B cell (primary cell): ENCODE data around the gene PDZD7. TPM values are rescaled to one million over a fixed set of nuclear protein-coding genes. Genes with fewer than 3 reads are reported as not detected.

ENCODE experiments used
- ATAC-seq: fragments of 200-7000 bp; cut with Tn5 transposase; one replicate; pipeline ENCODE4 v1.10.0; 2021; ENCODE audit warnings: low read depth, mild to moderate bottlenecking, moderate number of reproducible peaks, moderate library complexity
- CTCF ChIA-PET: fragments of 350-600 bp; sonication (Branson Sonifier 250); formaldehyde crosslinking; loops from one replicate; lab custom pipeline; 2021; ENCODE audit warnings: antibody characterized with exemption, inconsistent platforms; lab: Charles Lee
- POLR2A ChIA-PET: fragments of 350-600 bp; sonication (Branson Sonifier 250); formaldehyde crosslinking; loops from one replicate; lab custom pipeline; 2021; ENCODE audit warnings: antibody characterized with exemption; lab: Charles Lee
- DNase-seq: peaks from one replicate; pipeline ENCODE4 v3.0.0; 2013
- H2AFZ ChIP-seq: 2 replicates; pipeline ENCODE4 v1.6.1; 2012; ENCODE audit warnings: mild to moderate bottlenecking, low read depth, low read length; ENCODE audit not compliant: insufficient read depth, poor library complexity, severe bottlenecking
- H3K27ac ChIP-seq, 2 donors: 1 replicate in 1 of 2; 2 replicates in 1 of 2; pipeline ENCODE4 v1.5.1; 2012 to 2013; ENCODE audit warnings: low read length in 2 of 2, mild to moderate bottlenecking in 2 of 2, moderate library complexity in 1 of 2
- H3K27me3 ChIP-seq, 4 experiments: fragments of 200-600 bp in 1 of 4; sonication (generic) in 1 of 4; replicated peaks in 1 of 4; 1 replicate in 2 of 4; 2 replicates in 2 of 4; pipeline versions ENCODE4 v1.6.1 to v1.7.0; 2013 to 2016; ENCODE audit warnings: low read length in 3 of 4, mild to moderate bottlenecking in 2 of 4, mixed read lengths in 1 of 4, moderate library complexity in 1 of 4; ENCODE audit not compliant: insufficient read depth in 4 of 4, control insufficient read depth in 3 of 4; ENCODE audit errors: control extremely low read depth in 1 of 4
- H3K36me3 ChIP-seq, 2 experiments: replicated peaks in 1 of 2; 1 replicate in 1 of 2; 2 replicates in 1 of 2; pipeline versions ENCODE4 v1.6.1 to v1.7.1; 2013; ENCODE audit warnings: low read length in 1 of 2; ENCODE audit not compliant: insufficient read depth in 2 of 2, control insufficient read depth in 1 of 2; ENCODE audit errors: control extremely low read depth in 1 of 2, extremely low read depth in 1 of 2
- H3K4me1 ChIP-seq, 2 donors: fragments of 200-600 bp in 1 of 2; sonication (generic) in 1 of 2; 1 replicate in 1 of 2; 2 replicates in 1 of 2; pipeline versions ENCODE4 v1.5.1 to v1.6.1; 2013 to 2017; ENCODE audit warnings: low read length in 2 of 2; ENCODE audit not compliant: control insufficient read depth in 2 of 2, insufficient read depth in 2 of 2
- H3K4me2 ChIP-seq: replicated peaks from 2 replicates; pipeline ENCODE3; 2012; ENCODE audit warnings: mild to moderate bottlenecking, low read depth, low read length; ENCODE audit not compliant: poor library complexity, severe bottlenecking
- H3K4me3 ChIP-seq, 5 experiments: fragments of 200-600 bp in 1 of 5; sonication (generic) in 1 of 5; 1 replicate in 3 of 5; 2 replicates in 2 of 5; pipeline versions ENCODE4 v1.5.1 to v1.7.0; 2011 to 2016; ENCODE audit warnings: low read length in 4 of 5, mild to moderate bottlenecking in 4 of 5, low read depth in 2 of 5, control low read depth in 1 of 5, moderate library complexity in 1 of 5; ENCODE audit not compliant: insufficient read depth in 1 of 5; ENCODE audit errors: control extremely low read depth in 1 of 5, extremely low read depth in 1 of 5
- H3K79me2 ChIP-seq: fragments of 200-600 bp; sonication (generic); one replicate; pipeline ENCODE4 v1.6.0; 2016; ENCODE audit warnings: low read length; ENCODE audit not compliant: control insufficient read depth, insufficient read depth
- H3K9ac ChIP-seq: fragments of 200-600 bp; sonication (generic); 2 replicates; pipeline ENCODE4 v1.6.1; 2017; ENCODE audit warnings: mild to moderate bottlenecking, low read length, moderate library complexity
- H3K9me3 ChIP-seq, 3 donors: one replicate each; pipeline versions ENCODE4 v1.6.1 to v1.7.1; 2013; ENCODE audit warnings: low read length in 2 of 3; ENCODE audit not compliant: control insufficient read depth in 2 of 3, insufficient read depth in 1 of 3; ENCODE audit errors: control extremely low read depth in 1 of 3
- H4K20me1 ChIP-seq: 2 replicates; pipeline ENCODE4 v1.6.0; 2012; ENCODE audit warnings: mild to moderate bottlenecking, low read length; ENCODE audit not compliant: insufficient read depth, control insufficient read depth, poor library complexity, severe bottlenecking
- H3K27ac Mint-ChIP-seq: one replicate; pipeline ENCODE4 v1.8.0; 2021; ENCODE audit warnings: mixed read lengths
- H3K27me3 Mint-ChIP-seq: one replicate; pipeline ENCODE4 v1.8.0; 2021; ENCODE audit warnings: mixed read lengths
- H3K4me1 Mint-ChIP-seq: one replicate; pipeline ENCODE4 v1.8.0; 2021; ENCODE audit warnings: mixed read lengths
- H3K4me3 Mint-ChIP-seq: one replicate; pipeline ENCODE4 v1.8.0; 2021; ENCODE audit warnings: mixed read lengths
- H3K9me3 Mint-ChIP-seq: one replicate; pipeline ENCODE4 v1.8.0; 2022; ENCODE audit warnings: mixed read lengths; ENCODE audit not compliant: insufficient read depth
- CTCF ChIP-seq: fragments of 200-600 bp; IDR thresholded peaks from one replicate; pipeline ENCODE4 v1.8.0; 2022; ENCODE audit warnings: antibody characterized with exemption, mild to moderate bottlenecking
- EZH2 ChIP-seq: IDR thresholded peaks from 2 replicates; pipeline ENCODE4 v1.6.1; 2012; ENCODE audit warnings: borderline replicate concordance, low read depth, mild to moderate bottlenecking, moderate library complexity, low read length; ENCODE audit not compliant: insufficient read depth, poor library complexity, severe bottlenecking
- WGBS: methylation state at CpG from one replicate; pipeline ENCODE4 v1.1.5; 2013; ENCODE audit warnings: missing lambda C conversion rate; ENCODE audit not compliant: insufficient coverage; 5-methylcytosine and 5-hydroxymethylcytosine counted together
- intact Hi-C: fragments of 100-400 bp; cut with micrococcal nuclease; formaldehyde crosslinking; loops from one replicate; pipeline ENCODE4 v1.10.0; 2022
- polyA plus RNA-seq: library from polyadenylated mRNA; depleted of rRNA; stranded (reverse); fragments of >200 nt; gene quantifications from 2 replicates; pipeline ENCODE4 v1.2.3, GENCODE V29; 2012
- total RNA-seq, 2 donors: library from RNA; stranded (reverse); fragments of 120-200 nt in 1 of 2; gene quantifications; 1 replicate in 1 of 2; 2 replicates in 1 of 2; pipeline versions ENCODE4 v1.2.3 to v1.2.4, GENCODE V29; 2013 to 2022

The PDZD7 gene
- total and polyA plus RNA-seq, 2 donors (not counting 1 experiment from before 2014, with no cell fraction given) = 0.64 to 0.69 TPM

GRCh38 chr10:100986952-100987684 is 43.8 kb downstream of the PDZD7 start, which contains the start of the genes MRPL43 and TWNK:
TSS of gene MRPL43 (minus strand) at chr10:100987497. CDS start at chr10:100987443, 54 bp downstream.
TSS of gene TWNK (plus strand) at chr10:100987543. CDS start at chr10:100988211, 668 bp downstream.
- peaks cover 0 to 36% of the 10 kb centered on the region in 2 experiments for H3K36me3 ChIP-seq
- peak within 1 kb of the TSS; percentile 77 for H3K9ac ChIP-seq
- H3K4me1 ChIP-seq = peaks cover 18 to 28% of the 10 kb centered on the region in 2 donors
- H4K20me1 ChIP-seq = peaks cover 22% of the 10 kb centered on the region
- peak within 1 kb of the TSS; percentile 82 for H3K4me2 ChIP-seq
- Mint-ChIP-seq H3K9me3 (no peaks in the 10 kb centered on the region), H3K4me3 (peak within 1 kb of the TSS; percentile 97), H3K27ac (peak within 1 kb of the TSS; percentile 84), H3K27me3 (no peaks in the 10 kb centered on the region), H3K4me1 (peaks cover 36% of the 10 kb centered on the region)
- WGBS = under 1% methylated on average over 75 of the region's 75 CpGs
- ChIA-PET CTCF (interaction anchor here (1.2 to 5.6 kb wide), 5 partner anchors 10 to 80 kb away, joined by 3 to 49 read pairs (median 5); partner anchors contain the start of gene SEMA4G), POLR2A (interaction anchor here (2.4 kb wide), 1 partner anchor 10 kb away, joined by 15 read pairs; no protein-coding TSS in a partner anchor)
- H3K27me3 ChIP-seq = no peaks in the 10 kb centered on the region
- peak within 1 kb of the TSS; percentile 98 for H2AFZ ChIP-seq
- intact Hi-C loops = loop anchor here (1.0 to 2.0 kb wide), 5 partner anchors 10 to 700 kb away; partner anchors contain the start of genes BLOC1S2 and SLF2
- H3K27ac ChIP-seq = peak within 1 kb of the TSS; percentile 15 to 51
- peak; percentile 93 for ATAC-seq
- H3K9me3 ChIP-seq = no peaks in the 10 kb centered on the region
- DNase-seq = peak; percentile 91
- peaks cover 47% of the 10 kb centered on the region for H3K79me2 ChIP-seq
- TF ChIP-seq EZH2 = no peak
- no peak for TF ChIP-seq CTCF
- H3K4me3 ChIP-seq = peak within 1 kb of the TSS; percentile 68 to 95 (median 94)
